Activated naive CD4-positive, alpha-beta T cell treated with Interleukin-2 at 50 U/mL for 16 hours (primary cell): ENCODE data around the gene VPS33B.
A peak's percentile ranks its signal among the peaks of the same experiment; 100 is the strongest.
"Not testable (repeated sequence)": the region's sequence is repeated elsewhere in the genome, so short reads cannot be mapped to it uniquely, and the experiment has no call there.

Experiments
- DNase-seq: peaks from one replicate; pipeline ENCODE4 v3.0.0-alpha.2; 2020

The VPS33B gene

DNA sequence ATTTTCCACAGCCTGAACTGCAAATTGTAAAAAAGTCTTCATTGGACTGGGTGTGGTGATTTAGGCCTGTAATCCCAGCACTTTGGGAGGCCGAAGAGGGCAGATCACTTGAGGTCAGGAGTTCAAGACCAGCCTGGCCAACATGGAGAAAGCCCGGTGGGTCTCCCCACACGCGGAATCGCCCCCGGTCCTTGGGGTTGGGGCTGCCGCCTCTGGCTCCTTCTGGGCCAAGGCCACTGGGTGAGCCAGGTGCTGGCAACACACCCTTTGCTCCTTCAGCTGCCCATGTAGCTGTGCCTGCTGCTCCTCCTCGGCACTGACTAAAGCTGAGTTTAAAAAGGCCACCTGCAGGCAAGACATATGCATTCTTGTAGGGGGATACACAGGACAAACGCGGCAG, 9.4 kb upstream of the VPS33B start:
- DNase-seq: no peak

- DNase-seq: no peak
Measured at GRCh38 chr15:91027677-91028076, 5.3 kb upstream of the VPS33B start.

- no peak for DNase-seq
Measured at GRCh38 chr15:91023720-91024119, 1.3 kb upstream of the VPS33B start.

- no peak for DNase-seq
Measured at GRCh38 chr15:91022832-91023129, 387 bp upstream of the VPS33B start.

DNA sequence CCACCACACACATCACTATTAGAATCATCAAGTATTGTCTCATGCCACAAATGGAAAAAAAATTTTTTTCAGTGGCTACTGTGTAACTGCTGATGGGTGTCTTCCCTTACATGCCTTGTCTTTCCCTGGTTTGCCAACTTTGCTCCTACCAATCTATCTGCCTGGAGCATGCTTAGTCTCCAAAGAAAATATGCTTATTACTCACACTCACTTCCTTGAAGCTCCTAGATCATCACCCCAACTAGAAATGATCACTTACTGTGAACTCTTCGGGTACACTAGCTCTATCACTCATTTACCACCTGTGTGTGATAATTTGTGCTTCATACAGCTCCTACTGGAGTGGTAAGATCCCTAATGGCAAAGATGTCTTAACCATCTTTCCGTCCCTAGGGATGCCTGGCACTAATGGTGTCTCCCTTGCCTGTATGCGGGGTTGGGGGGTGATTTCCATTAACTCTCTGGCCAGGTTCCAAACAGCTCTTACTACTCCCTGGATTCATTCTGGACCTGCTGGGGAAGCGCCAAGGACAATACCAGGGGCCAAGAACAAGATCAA, 799 bp downstream of the VPS33B start:
- DNase-seq: no peak

- DNase-seq: no peak
Measured at GRCh38 chr15:91018158-91018557, 4.2 kb downstream of the VPS33B start.

- DNase-seq: no peak
Measured at GRCh38 chr15:91017716-91018115, 4.7 kb downstream of the VPS33B start.

DNA sequence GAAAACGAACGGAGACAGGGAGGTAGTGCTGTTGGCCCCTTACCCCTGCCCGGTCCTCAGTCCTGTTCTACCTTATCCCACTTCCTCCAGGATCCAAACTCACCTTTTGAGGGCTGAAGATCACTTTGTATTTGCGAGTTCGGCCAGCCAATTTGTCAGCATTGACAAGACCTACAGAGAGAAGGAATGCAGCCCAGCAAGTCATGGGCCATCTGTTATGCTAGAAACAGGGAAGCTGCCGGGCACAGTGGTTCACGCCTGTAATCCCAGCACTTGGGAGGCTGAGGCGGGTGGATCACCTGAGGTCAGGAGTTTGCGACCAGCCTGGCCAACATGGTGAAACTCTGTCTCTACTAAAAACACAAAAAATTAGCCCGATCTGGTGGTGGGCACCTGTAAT, 8.7 kb downstream of the VPS33B start:
- DNase-seq: not testable (repeated sequence)

GRCh38 chr15:91007266-91007665, 15.1 kb downstream of the VPS33B start:
- no peak for DNase-seq

GRCh38 chr15:91001209-91001608, 21.2 kb downstream of the VPS33B start:
- no peak for DNase-seq

DNA sequence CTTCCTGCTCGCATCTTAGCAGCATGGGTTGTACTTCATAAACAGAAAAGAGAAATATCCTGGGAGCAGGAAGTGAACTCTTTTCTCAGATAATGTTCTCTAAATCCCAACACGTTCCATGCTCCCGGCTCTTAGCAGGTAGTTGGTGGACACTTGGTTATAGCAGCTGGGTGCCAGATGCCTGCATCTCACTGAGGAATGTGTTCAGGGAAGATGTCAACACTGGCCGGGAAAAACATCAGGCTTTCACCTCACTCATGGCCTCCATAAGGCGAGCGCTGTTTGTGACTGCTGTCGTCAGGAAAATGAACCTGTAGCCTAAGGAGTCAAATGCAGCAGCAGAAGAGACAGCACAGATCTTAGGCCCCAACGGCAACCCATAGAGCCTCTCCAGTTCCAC, 23.7 kb downstream of the VPS33B start:
- no peak for DNase-seq

GRCh38 chr15:90994417-90995311, 27.7 kb downstream of the VPS33B start, which contains the start of gene PRC1:
Gene PRC1 (minus strand): TSS chr15:90994535. CDS start chr15:90994417, 118 bp downstream.
- DNase-seq: peak; percentile 97

- DNase-seq: no peak
Measured at GRCh38 chr15:90994059-90994416, 28.4 kb downstream of the VPS33B start.

DNA sequence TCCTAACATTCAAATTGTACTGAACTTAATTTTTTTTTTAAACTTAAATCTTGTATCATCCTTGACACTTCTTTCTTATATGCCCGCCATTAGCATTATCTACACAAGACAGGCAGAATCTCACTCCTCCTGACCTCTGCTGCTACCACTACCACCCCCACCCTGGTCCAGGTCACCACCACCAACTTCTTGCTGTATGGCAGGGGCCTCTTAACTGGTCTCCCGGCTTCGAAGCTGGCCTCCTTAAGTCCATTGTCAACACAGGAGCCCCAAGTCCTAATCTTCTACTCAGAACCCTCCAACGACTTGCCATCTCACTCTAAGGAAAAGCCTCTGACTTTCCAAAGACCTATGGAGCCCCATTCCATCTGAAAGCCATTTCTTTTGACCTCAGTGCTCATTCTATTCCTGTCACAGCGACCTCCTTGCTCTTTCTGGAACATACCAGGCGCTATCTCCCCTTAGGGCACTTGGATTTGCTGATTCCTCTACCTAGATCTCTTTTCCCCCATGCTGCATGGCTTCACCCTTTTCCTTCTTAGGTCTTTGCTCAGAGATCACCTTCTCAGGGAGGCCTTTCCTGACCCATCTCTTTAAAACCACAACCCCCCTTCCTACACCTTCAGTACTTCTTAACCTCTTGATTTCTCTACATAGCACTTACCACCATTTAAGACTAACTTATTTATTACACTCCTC, 30.7 kb downstream of the VPS33B start:
- no peak for DNase-seq

DNA sequence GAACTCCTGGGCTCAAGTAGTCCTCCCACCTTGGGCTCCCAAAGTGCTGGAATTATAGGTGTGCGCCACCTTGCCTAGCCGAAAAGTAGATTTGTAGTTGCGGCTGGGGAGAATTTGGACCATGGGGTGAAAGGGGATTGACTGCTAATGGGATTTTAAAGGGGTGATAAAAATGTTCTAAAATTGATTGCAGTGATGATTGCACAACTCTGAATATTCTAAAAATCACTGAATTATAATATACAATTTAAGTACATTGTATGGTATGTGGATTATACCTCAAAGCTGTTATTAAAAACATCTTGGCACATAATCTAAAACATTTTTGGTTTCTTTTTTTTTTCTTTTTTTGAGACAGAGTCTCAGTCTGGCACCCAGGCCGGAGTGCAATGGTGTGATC, 31.9 kb downstream of the VPS33B start:
- DNase-seq: no peak

- no peak for DNase-seq
Measured at GRCh38 chr15:90989040-90989768, 33.2 kb downstream of the VPS33B start.

- no peak for DNase-seq
Measured at GRCh38 chr15:90988296-90988695, 34.1 kb downstream of the VPS33B start.

DNA sequence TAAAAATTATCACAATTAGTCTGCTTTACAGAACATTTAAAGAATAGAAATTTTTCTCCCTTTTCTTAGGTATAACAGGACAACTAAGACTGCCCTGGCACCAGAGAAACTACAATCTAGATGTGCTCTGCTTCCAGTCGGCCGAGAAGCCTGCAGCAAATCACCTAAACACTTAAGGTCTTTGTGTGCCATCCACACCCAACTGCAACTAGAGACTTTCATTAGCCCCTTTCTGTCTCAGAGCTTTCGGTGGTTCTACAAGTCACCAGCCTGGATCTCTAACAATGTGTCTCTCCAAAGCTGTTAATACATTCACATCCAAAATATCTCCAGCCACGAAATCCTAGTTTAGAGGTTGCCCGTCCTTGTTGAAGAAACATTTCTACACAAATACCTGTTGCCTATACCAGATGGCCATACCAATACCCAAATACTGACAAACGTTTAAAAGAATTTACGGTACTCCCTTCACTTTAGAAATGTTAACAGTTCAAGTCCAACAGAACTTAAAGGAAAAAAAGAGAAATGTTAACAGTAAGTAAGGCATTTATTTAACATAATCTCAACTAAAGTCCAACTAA, 34.7 kb downstream of the VPS33B start:
- DNase-seq: no peak

GRCh38 chr15:90986790-90987507, 35.4 kb downstream of the VPS33B start:
- DNase-seq: no peak

GRCh38 chr15:90982135-90982534, 40.3 kb downstream of the VPS33B start:
- DNase-seq: no peak

DNA sequence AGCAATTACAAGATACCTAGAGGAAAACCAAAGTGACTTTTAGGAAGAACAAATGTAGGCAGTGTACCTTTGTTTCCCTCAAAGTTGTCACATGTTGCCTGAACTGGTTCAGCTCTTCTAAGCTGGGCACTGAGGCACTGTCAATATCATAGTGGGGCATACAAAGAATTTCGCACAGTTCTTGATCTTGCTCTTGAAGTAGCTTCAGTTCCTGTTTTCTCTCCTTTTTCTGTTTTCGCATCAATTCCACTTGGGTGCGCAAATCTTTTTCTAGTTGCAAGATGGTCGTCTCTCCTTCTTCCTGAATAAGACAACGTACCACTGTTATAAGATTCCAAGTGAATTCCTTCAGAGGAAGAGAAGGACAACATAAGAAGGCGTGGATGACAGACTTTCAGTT, 40.7 kb downstream of the VPS33B start:
- DNase-seq: no peak

DNA sequence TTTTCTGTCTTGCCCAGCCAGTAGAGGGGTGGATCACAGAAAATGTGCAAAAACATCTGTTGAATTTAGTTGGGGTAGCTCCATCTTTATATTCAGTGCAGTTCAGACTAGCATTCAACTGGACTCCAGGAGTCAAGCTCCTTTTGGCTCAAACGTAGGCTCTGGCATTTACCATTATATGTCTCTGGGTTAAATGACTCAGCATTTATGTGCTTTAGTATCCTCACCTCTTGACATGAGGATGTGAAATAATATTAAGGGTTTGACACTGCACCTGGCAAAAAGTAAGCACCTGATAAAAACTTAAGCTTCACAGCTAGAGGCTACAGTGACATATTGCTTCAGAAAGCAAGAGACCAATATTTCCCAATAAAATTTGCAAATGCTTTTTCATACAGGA, 42.8 kb downstream of the VPS33B start:
- DNase-seq: no peak
